ENCODE data around the gene HPGDS. TPM values are rescaled to one million over a fixed set of nuclear protein-coding genes. Genes with fewer than 3 reads are reported as not detected.
"Not testable (repeated sequence)": the region's sequence is repeated elsewhere in the genome, so short reads cannot be mapped to it uniquely, and the experiment has no call there.

Gene HPGDS
- total RNA-seq, 1 donor from 2014 or later: not detected

GRCh38 chr4:94334476-94334875 lies 8.2 kb downstream of the HPGDS start:
- DNase-seq: no peak
- Mint-ChIP-seq H3K4me1 (ENCODE audit: low read depth, unreplicated experiment) (no peaks in the 10 kb centered on the region), H3K27me3 (ENCODE audit: unreplicated experiment) (no peaks in the 10 kb centered on the region), H3K9me3 (ENCODE audit: unreplicated experiment) (no peaks in the 10 kb centered on the region), H3K27ac (ENCODE audit: unreplicated experiment) (no peak overlapping the region), H3K36me3 (ENCODE audit: unreplicated experiment) (no peaks in the 10 kb centered on the region), H3K4me3 (ENCODE audit: unreplicated experiment) (no peak overlapping the region)
- TF ChIP-seq, protein P1, sequence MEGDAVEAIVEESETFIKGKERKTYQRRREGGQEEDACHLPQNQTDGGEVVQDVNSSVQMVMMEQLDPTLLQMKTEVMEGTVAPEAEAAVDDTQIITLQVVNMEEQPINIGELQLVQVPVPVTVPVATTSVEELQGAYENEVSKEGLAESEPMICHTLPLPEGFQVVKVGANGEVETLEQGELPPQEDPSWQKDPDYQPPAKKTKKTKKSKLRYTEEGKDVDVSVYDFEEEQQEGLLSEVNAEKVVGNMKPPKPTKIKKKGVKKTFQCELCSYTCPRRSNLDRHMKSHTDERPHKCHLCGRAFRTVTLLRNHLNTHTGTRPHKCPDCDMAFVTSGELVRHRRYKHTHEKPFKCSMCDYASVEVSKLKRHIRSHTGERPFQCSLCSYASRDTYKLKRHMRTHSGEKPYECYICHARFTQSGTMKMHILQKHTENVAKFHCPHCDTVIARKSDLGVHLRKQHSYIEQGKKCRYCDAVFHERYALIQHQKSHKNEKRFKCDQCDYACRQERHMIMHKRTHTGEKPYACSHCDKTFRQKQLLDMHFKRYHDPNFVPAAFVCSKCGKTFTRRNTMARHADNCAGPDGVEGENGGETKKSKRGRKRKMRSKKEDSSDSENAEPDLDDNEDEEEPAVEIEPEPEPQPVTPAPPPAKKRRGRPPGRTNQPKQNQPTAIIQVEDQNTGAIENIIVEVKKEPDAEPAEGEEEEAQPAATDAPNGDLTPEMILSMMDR (IDR thresholded peaks at IDR 0.05; ENCODE audit: partially characterized antibody, unreplicated experiment): no peak

GRCh38 chr4:94333866-94334265 lies 8.8 kb downstream of the HPGDS start:
- no peak for DNase-seq
- TF ChIP-seq, protein P1 (IDR thresholded peaks at IDR 0.05; ENCODE audit: partially characterized antibody, unreplicated experiment): no peak
- no peaks in the 10 kb centered on the region for H3K4me1 Mint-ChIP-seq (ENCODE audit: low read depth, unreplicated experiment)
- H3K27me3 Mint-ChIP-seq (ENCODE audit: unreplicated experiment): no peaks in the 10 kb centered on the region
- no peaks in the 10 kb centered on the region for H3K36me3 Mint-ChIP-seq (ENCODE audit: unreplicated experiment)
- no peak overlapping the region for H3K27ac Mint-ChIP-seq (ENCODE audit: unreplicated experiment)
- H3K4me3 Mint-ChIP-seq (ENCODE audit: unreplicated experiment): no peak overlapping the region
- no peaks in the 10 kb centered on the region for H3K9me3 Mint-ChIP-seq (ENCODE audit: unreplicated experiment)

DNA sequence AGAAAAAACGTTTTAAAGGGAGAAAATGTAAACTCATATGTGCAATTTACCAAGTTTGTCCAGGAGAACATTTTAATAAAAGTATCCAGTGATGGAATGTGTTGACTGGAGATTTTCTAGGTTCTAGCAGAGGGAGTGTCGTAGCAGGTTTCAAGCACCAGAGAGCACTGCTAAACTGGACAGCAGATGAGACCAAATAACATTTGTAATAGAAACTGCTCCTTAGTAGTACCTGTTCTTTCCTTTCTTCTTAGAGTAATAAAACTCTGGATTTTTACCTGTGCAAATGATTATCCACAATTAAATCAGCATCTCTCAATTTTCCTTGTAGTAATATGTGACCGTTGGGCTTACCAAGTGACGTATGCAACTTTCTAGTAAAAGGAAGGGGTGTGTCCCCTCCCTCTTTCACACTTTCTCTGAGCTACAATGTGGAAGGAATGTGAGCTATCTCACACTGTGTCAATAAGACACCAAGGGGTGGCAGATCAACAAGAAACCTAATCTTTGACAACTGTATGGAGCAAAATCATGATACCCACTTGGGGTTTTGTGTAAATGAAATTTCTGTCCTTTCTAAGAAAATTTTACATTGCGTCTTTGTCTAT lies 9.5 kb downstream of the HPGDS start:
- TF ChIP-seq, protein P1 (IDR thresholded peaks at IDR 0.05; ENCODE audit: partially characterized antibody, unreplicated experiment): no peak
- no peaks in the 10 kb centered on the region for H3K36me3 Mint-ChIP-seq (ENCODE audit: unreplicated experiment)
- H3K27ac Mint-ChIP-seq (ENCODE audit: unreplicated experiment): no peak overlapping the region
- no peak overlapping the region for H3K4me3 Mint-ChIP-seq (ENCODE audit: unreplicated experiment)
- no peaks in the 10 kb centered on the region for H3K4me1 Mint-ChIP-seq (ENCODE audit: low read depth, unreplicated experiment)
- H3K27me3 Mint-ChIP-seq (ENCODE audit: unreplicated experiment): no peaks in the 10 kb centered on the region
- H3K9me3 Mint-ChIP-seq (ENCODE audit: unreplicated experiment): no peaks in the 10 kb centered on the region
- no peak for DNase-seq

GRCh38 chr4:94329933-94330332 lies 12.7 kb downstream of the HPGDS start:
- Mint-ChIP-seq H3K27me3 (ENCODE audit: unreplicated experiment) (no peaks in the 10 kb centered on the region), H3K4me3 (ENCODE audit: unreplicated experiment) (no peak overlapping the region), H3K4me1 (ENCODE audit: low read depth, unreplicated experiment) (no peaks in the 10 kb centered on the region), H3K36me3 (ENCODE audit: unreplicated experiment) (peaks cover 13% of the 10 kb centered on the region), H3K27ac (ENCODE audit: unreplicated experiment) (no peak overlapping the region), H3K9me3 (ENCODE audit: unreplicated experiment) (peaks cover 3% of the 10 kb centered on the region)
- no peak for DNase-seq
- TF ChIP-seq, protein P1 (IDR thresholded peaks at IDR 0.05; ENCODE audit: partially characterized antibody, unreplicated experiment): no peak

DNA sequence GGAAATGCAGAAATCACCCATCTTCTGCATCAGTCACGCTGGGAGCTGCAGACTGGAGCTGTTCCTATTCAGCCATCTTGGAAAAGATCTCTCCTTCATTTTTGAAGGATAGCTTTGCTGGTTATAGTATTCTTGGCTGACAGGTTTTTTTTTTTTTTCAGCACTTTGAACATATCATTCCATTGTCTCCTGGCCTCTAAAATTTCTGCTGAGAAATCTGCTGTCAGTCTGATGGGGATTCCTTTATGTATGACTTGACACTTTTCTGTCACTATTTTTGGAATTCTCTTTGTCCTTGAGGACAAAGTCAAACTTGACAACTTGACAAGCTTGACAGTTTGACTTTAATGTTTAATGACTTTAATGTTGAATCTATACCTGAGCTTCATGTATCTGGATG lies 16.8 kb downstream of the HPGDS start:
- Mint-ChIP-seq H3K27ac (ENCODE audit: unreplicated experiment) (no peak overlapping the region), H3K4me1 (ENCODE audit: low read depth, unreplicated experiment) (no peaks in the 10 kb centered on the region), H3K9me3 (ENCODE audit: unreplicated experiment) (peaks cover 3% of the 10 kb centered on the region), H3K36me3 (ENCODE audit: unreplicated experiment) (peaks cover 27% of the 10 kb centered on the region), H3K4me3 (ENCODE audit: unreplicated experiment) (no peak overlapping the region), H3K27me3 (ENCODE audit: unreplicated experiment) (peaks cover 3% of the 10 kb centered on the region)
- TF ChIP-seq, protein P1 (IDR thresholded peaks at IDR 0.05; ENCODE audit: partially characterized antibody, unreplicated experiment): no peak
- no peak for DNase-seq

DNA sequence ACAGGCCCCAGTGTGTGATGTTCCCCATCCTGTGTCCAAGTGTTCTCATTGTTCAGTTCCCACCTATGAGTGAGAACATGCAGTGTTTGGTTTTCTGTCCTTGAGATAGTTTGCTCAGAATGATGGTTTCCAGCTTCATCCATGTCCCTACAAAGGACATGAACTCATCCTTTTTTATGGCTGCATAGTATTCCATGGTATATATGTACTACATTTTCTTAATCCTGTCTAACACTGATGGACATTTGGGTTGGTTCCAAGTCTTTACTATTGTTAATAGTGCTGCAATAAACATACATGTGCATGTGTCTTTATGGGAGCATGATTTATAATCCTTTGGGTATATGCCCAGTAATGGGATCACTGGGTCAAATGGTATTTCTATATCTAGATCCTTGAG lies 22.7 kb downstream of the HPGDS start:
- not testable (repeated sequence) for H3K27ac Mint-ChIP-seq (ENCODE audit: unreplicated experiment); H3K4me3 Mint-ChIP-seq (ENCODE audit: unreplicated experiment); DNase-seq; H3K9me3 Mint-ChIP-seq (ENCODE audit: unreplicated experiment); H3K4me1 Mint-ChIP-seq (ENCODE audit: low read depth, unreplicated experiment); H3K27me3 Mint-ChIP-seq (ENCODE audit: unreplicated experiment)
- peaks cover 23% of the 10 kb centered on the region for H3K36me3 Mint-ChIP-seq (ENCODE audit: unreplicated experiment)
